ENCODE data around the gene SPANXN4.

Gene SPANXN4

GRCh38 chrX:143082537-143082936 lies 56.8 kb downstream of the SPANXN4 start:
- H3K4me3 ChIP-seq (ENCODE audit: low read depth, low read length), result no peak overlapping the region
- TF ChIP-seq, protein P1, sequence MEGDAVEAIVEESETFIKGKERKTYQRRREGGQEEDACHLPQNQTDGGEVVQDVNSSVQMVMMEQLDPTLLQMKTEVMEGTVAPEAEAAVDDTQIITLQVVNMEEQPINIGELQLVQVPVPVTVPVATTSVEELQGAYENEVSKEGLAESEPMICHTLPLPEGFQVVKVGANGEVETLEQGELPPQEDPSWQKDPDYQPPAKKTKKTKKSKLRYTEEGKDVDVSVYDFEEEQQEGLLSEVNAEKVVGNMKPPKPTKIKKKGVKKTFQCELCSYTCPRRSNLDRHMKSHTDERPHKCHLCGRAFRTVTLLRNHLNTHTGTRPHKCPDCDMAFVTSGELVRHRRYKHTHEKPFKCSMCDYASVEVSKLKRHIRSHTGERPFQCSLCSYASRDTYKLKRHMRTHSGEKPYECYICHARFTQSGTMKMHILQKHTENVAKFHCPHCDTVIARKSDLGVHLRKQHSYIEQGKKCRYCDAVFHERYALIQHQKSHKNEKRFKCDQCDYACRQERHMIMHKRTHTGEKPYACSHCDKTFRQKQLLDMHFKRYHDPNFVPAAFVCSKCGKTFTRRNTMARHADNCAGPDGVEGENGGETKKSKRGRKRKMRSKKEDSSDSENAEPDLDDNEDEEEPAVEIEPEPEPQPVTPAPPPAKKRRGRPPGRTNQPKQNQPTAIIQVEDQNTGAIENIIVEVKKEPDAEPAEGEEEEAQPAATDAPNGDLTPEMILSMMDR (conservative IDR thresholded peaks at IDR 0.05; ENCODE audit: low read depth, low read length), result no peak
- no peak for DNase-seq (ENCODE audit: low read depth)

Measured in choroid plexus epithelial cell (primary cell).